HepG2 (cell line): Measurements from ENCODE around the gene NARF. TPM values are rescaled to one million over a fixed set of nuclear protein-coding genes. Genes with fewer than 3 reads are reported as not detected.

ENCODE experiments used
- CREB3 ChIP-seq: sonication (generic); formaldehyde crosslinking; IDR thresholded peaks from 2 replicates; pipeline ENCODE4 v1.5.0; 2020; ENCODE audit warnings: missing genetic modification reagents
- JUN ChIP-seq: sonication (generic); formaldehyde crosslinking; IDR thresholded peaks from 2 replicates; pipeline ENCODE4 v1.4.0; 2020; ENCODE audit warnings: mild to moderate bottlenecking, missing genetic modification reagents
- MAFF ChIP-seq: IDR thresholded peaks from 2 replicates; pipeline ENCODE4 v1.6.1; 2011; ENCODE audit warnings: low read depth, low read length, improper control_type of control experiment
- MED1 ChIP-seq: sonication (generic); formaldehyde crosslinking; IDR thresholded peaks from 2 replicates; pipeline ENCODE4 v1.4.0; 2020; ENCODE audit warnings: missing genetic modification reagents
- MIER2 ChIP-seq: IDR thresholded peaks from 2 replicates; pipeline ENCODE4 v1.6.1; 2016; ENCODE audit warnings: missing biosample characterization, missing genetic modification reagents
- PHF20 ChIP-seq: sonication (generic); formaldehyde crosslinking; IDR thresholded peaks from 2 replicates; pipeline ENCODE4 v1.5.0; 2020; ENCODE audit warnings: mild to moderate bottlenecking, missing genetic modification reagents
- PLSCR1 ChIP-seq: sonication (generic); formaldehyde crosslinking; IDR thresholded peaks from 2 replicates; pipeline ENCODE4 v1.5.0; 2020; ENCODE audit warnings: missing genetic modification reagents, mild to moderate bottlenecking, borderline replicate concordance
- RBFOX2 ChIP-seq: fragments of 200-400 bp; formaldehyde crosslinking; IDR thresholded peaks from 2 replicates; pipeline ENCODE4 v1.6.1; 2017; ENCODE audit warnings: low read depth, mild to moderate bottlenecking, low read length
- TBX2 ChIP-seq: sonication (generic); formaldehyde crosslinking; IDR thresholded peaks from 2 replicates; pipeline ENCODE4 v1.5.0; 2020; ENCODE audit warnings: missing genetic modification reagents, mild to moderate bottlenecking, borderline replicate concordance
- ZKSCAN8 ChIP-seq: IDR thresholded peaks from 2 replicates; pipeline ENCODE4 v1.6.1; 2016; ENCODE audit warnings: borderline replicate concordance, missing genetic modification reagents, missing compliant biosample characterization
- ZNF12 ChIP-seq: sonication (generic); formaldehyde crosslinking; IDR thresholded peaks from 2 replicates; pipeline ENCODE4 v1.5.0; 2020; ENCODE audit warnings: missing genetic modification reagents
- ZNF205 ChIP-seq: IDR thresholded peaks from 2 replicates; pipeline ENCODE4 v1.6.1; 2018; ENCODE audit warnings: missing biosample characterization, missing genetic modification reagents
- ZNF333 ChIP-seq: sonication (generic); formaldehyde crosslinking; IDR thresholded peaks from 2 replicates; pipeline ENCODE4 v1.4.0; 2020; ENCODE audit warnings: mild to moderate bottlenecking, missing genetic modification reagents, borderline replicate concordance
- ZNF629 ChIP-seq: sonication (generic); formaldehyde crosslinking; conservative IDR thresholded peaks from 2 replicates; pipeline ENCODE4 v1.5.0; 2020; ENCODE audit warnings: missing genetic modification reagents
- ZNF674 ChIP-seq: sonication (generic); formaldehyde crosslinking; IDR thresholded peaks from 2 replicates; pipeline ENCODE4 v1.5.0; 2020; ENCODE audit warnings: low read depth, mild to moderate bottlenecking, missing genetic modification reagents
- polyA plus RNA-seq, 8 experiments: library from polyadenylated mRNA; depleted of rRNA in 3 of 8; stranded (reverse) in 7 of 8; unstranded in 1 of 8; fragments of >200 nt; fragmentation: Illumina TruSeq in 4 of 8; extraction: Trizol in 4 of 8; gene quantifications; 2 replicates each; pipeline versions ENCODE4 v1.2.1 to v1.2.3, GENCODE V29; 2011 to 2016; ENCODE audit warnings: low read depth in 4 of 8, missing spikeins in 1 of 8, mixed read lengths in 1 of 8; ENCODE audit not compliant: insufficient read depth in 1 of 8
- total RNA-seq, 5 experiments: library from RNA; depleted of rRNA; stranded (reverse); fragments of >200 nt; fragmentation: Illumina TruSeq; extraction: Trizol; gene quantifications; 2 replicates each; pipeline ENCODE4 v1.2.3, GENCODE V29; 2016; ENCODE audit warnings: low read depth in 1 of 5
- TF ChIP-seq, protein P1 (sequence below): sonication (generic); formaldehyde crosslinking; IDR thresholded peaks from 2 replicates; pipeline ENCODE4 v1.4.0; 2020; ENCODE audit warnings: mild to moderate bottlenecking, missing genetic modification reagents
- TF ChIP-seq, protein P2 (sequence below): sonication (generic); formaldehyde crosslinking; IDR thresholded peaks from 2 replicates; pipeline ENCODE4 v1.4.0; 2020; ENCODE audit warnings: missing genetic modification reagents

Gene NARF
- total and polyA plus RNA-seq, 2 of the 13 experiments (the other 11 are each of a cell fraction or from before 2014, with no cell fraction given) = 61.1 to 144 TPM

DNA sequence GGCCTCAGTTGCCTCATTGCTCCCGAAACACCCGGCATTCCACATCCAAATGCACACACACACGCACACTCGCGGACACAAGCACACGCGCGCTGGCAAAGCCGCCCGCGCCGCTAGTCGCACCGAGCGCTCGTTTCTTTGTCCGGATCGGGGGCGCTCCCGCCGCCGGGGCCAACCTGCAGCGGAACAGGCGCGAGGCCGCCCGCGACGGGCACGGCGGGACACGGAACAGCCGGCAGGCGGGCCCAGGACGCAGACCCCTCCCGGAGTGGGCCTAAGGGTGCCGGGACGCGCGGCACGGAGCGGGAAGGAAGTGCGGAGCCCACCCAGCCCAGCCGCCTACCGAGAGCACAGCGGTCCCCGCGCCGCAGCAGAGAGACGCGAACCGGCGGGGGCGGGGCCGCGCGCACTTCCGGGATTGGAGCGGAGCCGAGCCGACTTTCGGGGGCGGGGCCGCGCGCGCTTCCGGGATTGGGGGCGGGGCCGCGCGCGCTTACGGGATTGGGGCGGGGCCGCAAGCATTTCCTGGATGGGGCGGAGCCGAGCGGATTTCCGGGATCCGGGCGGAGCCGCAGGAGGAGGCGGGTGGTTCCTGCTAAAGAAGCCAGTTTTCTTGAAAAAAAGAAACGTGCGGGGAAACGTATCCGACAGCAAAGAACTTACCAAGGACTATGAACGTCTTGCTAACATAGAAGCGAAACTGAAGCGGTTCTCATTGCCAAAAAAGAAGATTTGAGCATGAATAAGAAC is 8.0 kb upstream of the NARF start, which contains the start of gene CYBC1 (continued):
- TF ChIP-seq ZNF333 (CRISPR knock-in tag) (peak; percentile 56; the same call in 1 of the 2 replicates), ZKSCAN8 (CRISPR knock-in tag) (peak; percentile 56; the same call in 1 of the 2 replicates), MIER2 (CRISPR knock-in tag) (no peak), MAFF (no peak), ZNF205 (CRISPR knock-in tag) (0 out of 2 replicates have a peak, but pooled peaks have one; percentile 43), CREB3 (CRISPR knock-in tag) (0 out of 2 replicates have a peak, but pooled peaks have one; percentile 41), MED1 (CRISPR knock-in tag) (peak; percentile 81), JUN (CRISPR knock-in tag) (peak; percentile 68), PLSCR1 (CRISPR knock-in tag) (no peak), ZNF629 (CRISPR knock-in tag) (0 out of 2 replicates have a peak, but pooled peaks have one; percentile 15), ZNF674 (CRISPR knock-in tag) (peak; percentile 59; the same call in 1 of the 2 replicates), TBX2 (CRISPR knock-in tag) (peak; percentile 82), ZNF12 (CRISPR knock-in tag) (no peak), PHF20 (CRISPR knock-in tag) (peak; percentile 93), RBFOX2 (peak; percentile 97)
- TF ChIP-seq, protein P1, sequence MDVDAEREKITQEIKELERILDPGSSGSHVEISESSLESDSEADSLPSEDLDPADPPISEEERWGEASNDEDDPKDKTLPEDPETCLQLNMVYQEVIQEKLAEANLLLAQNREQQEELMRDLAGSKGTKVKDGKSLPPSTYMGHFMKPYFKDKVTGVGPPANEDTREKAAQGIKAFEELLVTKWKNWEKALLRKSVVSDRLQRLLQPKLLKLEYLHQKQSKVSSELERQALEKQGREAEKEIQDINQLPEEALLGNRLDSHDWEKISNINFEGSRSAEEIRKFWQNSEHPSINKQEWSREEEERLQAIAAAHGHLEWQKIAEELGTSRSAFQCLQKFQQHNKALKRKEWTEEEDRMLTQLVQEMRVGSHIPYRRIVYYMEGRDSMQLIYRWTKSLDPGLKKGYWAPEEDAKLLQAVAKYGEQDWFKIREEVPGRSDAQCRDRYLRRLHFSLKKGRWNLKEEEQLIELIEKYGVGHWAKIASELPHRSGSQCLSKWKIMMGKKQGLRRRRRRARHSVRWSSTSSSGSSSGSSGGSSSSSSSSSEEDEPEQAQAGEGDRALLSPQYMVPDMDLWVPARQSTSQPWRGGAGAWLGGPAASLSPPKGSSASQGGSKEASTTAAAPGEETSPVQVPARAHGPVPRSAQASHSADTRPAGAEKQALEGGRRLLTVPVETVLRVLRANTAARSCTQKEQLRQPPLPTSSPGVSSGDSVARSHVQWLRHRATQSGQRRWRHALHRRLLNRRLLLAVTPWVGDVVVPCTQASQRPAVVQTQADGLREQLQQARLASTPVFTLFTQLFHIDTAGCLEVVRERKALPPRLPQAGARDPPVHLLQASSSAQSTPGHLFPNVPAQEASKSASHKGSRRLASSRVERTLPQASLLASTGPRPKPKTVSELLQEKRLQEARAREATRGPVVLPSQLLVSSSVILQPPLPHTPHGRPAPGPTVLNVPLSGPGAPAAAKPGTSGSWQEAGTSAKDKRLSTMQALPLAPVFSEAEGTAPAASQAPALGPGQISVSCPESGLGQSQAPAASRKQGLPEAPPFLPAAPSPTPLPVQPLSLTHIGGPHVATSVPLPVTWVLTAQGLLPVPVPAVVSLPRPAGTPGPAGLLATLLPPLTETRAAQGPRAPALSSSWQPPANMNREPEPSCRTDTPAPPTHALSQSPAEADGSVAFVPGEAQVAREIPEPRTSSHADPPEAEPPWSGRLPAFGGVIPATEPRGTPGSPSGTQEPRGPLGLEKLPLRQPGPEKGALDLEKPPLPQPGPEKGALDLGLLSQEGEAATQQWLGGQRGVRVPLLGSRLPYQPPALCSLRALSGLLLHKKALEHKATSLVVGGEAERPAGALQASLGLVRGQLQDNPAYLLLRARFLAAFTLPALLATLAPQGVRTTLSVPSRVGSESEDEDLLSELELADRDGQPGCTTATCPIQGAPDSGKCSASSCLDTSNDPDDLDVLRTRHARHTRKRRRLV (CRISPR knock-in tag) = no peak
- TF ChIP-seq, protein P2, sequence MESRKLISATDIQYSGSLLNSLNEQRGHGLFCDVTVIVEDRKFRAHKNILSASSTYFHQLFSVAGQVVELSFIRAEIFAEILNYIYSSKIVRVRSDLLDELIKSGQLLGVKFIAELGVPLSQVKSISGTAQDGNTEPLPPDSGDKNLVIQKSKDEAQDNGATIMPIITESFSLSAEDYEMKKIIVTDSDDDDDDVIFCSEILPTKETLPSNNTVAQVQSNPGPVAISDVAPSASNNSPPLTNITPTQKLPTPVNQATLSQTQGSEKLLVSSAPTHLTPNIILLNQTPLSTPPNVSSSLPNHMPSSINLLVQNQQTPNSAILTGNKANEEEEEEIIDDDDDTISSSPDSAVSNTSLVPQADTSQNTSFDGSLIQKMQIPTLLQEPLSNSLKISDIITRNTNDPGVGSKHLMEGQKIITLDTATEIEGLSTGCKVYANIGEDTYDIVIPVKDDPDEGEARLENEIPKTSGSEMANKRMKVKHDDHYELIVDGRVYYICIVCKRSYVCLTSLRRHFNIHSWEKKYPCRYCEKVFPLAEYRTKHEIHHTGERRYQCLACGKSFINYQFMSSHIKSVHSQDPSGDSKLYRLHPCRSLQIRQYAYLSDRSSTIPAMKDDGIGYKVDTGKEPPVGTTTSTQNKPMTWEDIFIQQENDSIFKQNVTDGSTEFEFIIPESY (CRISPR knock-in tag) = no peak
